Posterior cingulate gyrus (tissue), 11 donors: ENCODE results near the gene HLX.

ENCODE experiments used
- DNase-seq, 10 donors: peaks; one replicate each; pipeline versions ENCODE4 v3.0.0 to v3.0.0-alpha.2; 2020 to 2021; ENCODE audit warnings: mixed read lengths in 3 of 10
- intact Hi-C: fragments of 100-400 bp; cut with DNase I; formaldehyde crosslinking; loops from one replicate; pipeline ENCODE4 v1.15.1; 2023

HLX gene

GRCh38 chr1:220921498-220921897, 42.3 kb downstream of the HLX start:
- no peak for DNase-seq
- intact Hi-C loops, result no loop called here

GRCh38 chr1:220921971-220922635, 42.9 kb downstream of the HLX start:
- intact Hi-C loops, result no loop called here
- DNase-seq, result no peak

- no peak for DNase-seq
- intact Hi-C loops, result no loop called here
Observed at GRCh38 chr1:220922951-220923350, 43.7 kb downstream of the HLX start.

GRCh38 chr1:220924331-220924970, 45.2 kb downstream of the HLX start:
- intact Hi-C loops, result no loop called here

GRCh38 chr1:220925707-220926106, 46.5 kb downstream of the HLX start:
- DNase-seq, result no peak

More at GRCh38 chr1:220924331-220924970, 45.2 kb downstream of the HLX start:
- no peak for DNase-seq

GRCh38 chr1:220926146-220926545, 46.9 kb downstream of the HLX start:
- no peak for DNase-seq
- intact Hi-C loops, result no loop called here

More at GRCh38 chr1:220925707-220926106, 46.5 kb downstream of the HLX start:
- intact Hi-C loops, result no loop called here

GRCh38 chr1:220927442-220927841, 48.2 kb downstream of the HLX start:
- intact Hi-C loops, result no loop called here
- DNase-seq, result no peak

GRCh38 chr1:220928320-220928719, 49.1 kb downstream of the HLX start:
- intact Hi-C loops, result no loop called here
- DNase-seq, result no peak

GRCh38 chr1:220928725-220929300, 49.6 kb downstream of the HLX start:
- DNase-seq, result no peak
- intact Hi-C loops, result no loop called here

GRCh38 chr1:220929304-220929703, 50.1 kb downstream of the HLX start:
- no peak for DNase-seq
- intact Hi-C loops, result no loop called here
